SJSA1 (cell line): ENCODE results near the gene FBXL17. TPM values are rescaled to one million over a fixed set of nuclear protein-coding genes. Genes with fewer than 3 reads are reported as not detected.

Experiments used
- DNase-seq, 2 experiments: peaks; one replicate each; pipeline ENCODE4 v3.0.0-alpha.2; 2015 to 2020; ENCODE audit warnings: low spot score in 2 of 2, low read depth in 1 of 2
- H3K27ac ChIP-seq: fragments of 250-450 bp; sonication (Bioruptor Pico); 2 replicates; pipeline ENCODE4 v1.5.1; 2020; ENCODE audit warnings: mild to moderate bottlenecking, moderate library complexity
- H3K27me3 ChIP-seq: fragments of 250-450 bp; sonication (Bioruptor Pico); replicated peaks from 2 replicates; pipeline ENCODE4 v1.5.1; 2020; ENCODE audit warnings: mild to moderate bottlenecking, moderate library complexity
- H3K36me3 ChIP-seq: fragments of 250-450 bp; sonication (Bioruptor Pico); 2 replicates; pipeline ENCODE4 v1.5.1; 2020; ENCODE audit warnings: mild to moderate bottlenecking
- H3K4me1 ChIP-seq: fragments of 250-450 bp; sonication (Bioruptor Pico); replicated peaks from 2 replicates; pipeline ENCODE4 v1.6.1; 2021; ENCODE audit warnings: mild to moderate bottlenecking
- H3K4me3 ChIP-seq: fragments of 250-450 bp; sonication (Bioruptor Pico); 2 replicates; pipeline ENCODE4 v1.5.1; 2020; ENCODE audit warnings: mild to moderate bottlenecking
- H3K9me3 ChIP-seq: fragments of 250-450 bp; sonication (Bioruptor Pico); replicated peaks from 2 replicates; pipeline ENCODE4 v1.5.1; 2020; ENCODE audit warnings: mild to moderate bottlenecking
- total RNA-seq: library from RNA; depleted of rRNA; stranded (reverse); fragments of >200 nt; shearing (Covaris generic); gene quantifications from 2 replicates; pipeline ENCODE4 v1.2.3, GENCODE V29; 2014

The FBXL17 gene
- total RNA-seq, 1 experiment from 2014 or later, result 11.5 TPM

DNA sequence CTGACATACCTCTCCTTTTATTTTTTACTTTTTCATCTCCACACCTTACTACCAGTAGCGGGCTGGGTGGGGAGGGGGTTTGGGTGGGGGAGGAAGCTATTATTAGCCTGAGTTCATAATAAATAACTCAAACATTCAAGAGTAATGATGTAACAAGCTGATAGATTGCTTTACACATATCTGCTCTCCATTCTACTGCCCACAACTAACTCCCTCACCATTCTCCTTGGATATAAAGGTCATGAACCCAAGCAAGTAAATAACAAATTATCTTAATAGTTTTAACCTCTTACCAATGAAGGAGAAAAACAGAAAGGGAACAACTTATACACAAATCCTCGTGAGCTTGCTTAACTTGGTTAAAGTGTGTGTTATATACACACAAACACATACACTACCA lies 15.4 kb downstream of the FBXL17 start:
- no peaks in the 10 kb centered on the region for H3K36me3 ChIP-seq
- H3K4me1 ChIP-seq, result no peaks in the 10 kb centered on the region
- no peak overlapping the region for H3K27ac ChIP-seq
- H3K9me3 ChIP-seq, result no peaks in the 10 kb centered on the region
- no peak overlapping the region for H3K4me3 ChIP-seq
- no peaks in the 10 kb centered on the region for H3K27me3 ChIP-seq
- no peak for DNase-seq

DNA sequence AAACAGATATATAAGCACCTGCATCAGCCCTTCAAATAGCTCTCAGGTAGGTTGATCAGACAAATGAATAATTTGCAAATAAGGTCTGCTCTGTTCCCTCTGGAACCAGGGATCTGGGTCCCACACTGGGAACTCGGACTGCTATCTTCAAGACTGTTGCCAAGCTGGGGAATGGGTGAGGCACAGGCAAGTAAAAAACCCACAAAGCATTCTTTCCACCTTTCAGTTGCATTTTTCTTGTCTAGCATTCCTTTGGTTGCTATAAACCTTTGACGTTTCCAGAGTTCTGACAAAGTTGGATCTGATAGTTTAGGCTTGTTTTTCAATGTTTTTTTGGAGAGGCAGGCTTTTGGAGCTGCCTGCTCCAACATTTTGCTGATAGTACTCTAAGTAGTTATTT lies 20.1 kb downstream of the FBXL17 start:
- H3K9me3 ChIP-seq, result no peaks in the 10 kb centered on the region
- H3K4me1 ChIP-seq, result no peaks in the 10 kb centered on the region
- H3K27ac ChIP-seq, result no peak overlapping the region
- no peaks in the 10 kb centered on the region for H3K36me3 ChIP-seq
- H3K4me3 ChIP-seq, result no peak overlapping the region
- H3K27me3 ChIP-seq, result no peaks in the 10 kb centered on the region
- no peak for DNase-seq

DNA sequence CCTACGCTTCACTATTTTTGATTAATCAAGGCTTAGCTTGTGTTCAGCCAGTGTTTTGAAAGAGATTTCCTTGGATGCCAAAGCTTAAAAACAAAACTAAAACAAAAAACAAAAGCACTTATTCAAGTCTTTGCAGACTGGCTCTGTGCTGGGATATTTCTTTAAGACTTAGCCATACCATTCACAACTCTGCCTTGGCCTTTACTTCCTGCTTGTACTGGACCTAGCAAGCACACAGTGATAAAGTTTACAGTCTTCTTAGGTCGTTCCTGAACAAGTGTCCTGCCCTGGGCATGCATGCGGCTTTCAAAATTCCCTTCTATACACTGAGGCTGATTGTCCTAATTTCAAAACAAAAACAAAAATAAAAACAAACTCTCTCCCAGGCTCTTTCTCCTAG lies 20.7 kb downstream of the FBXL17 start:
- H3K9me3 ChIP-seq, result no peaks in the 10 kb centered on the region
- H3K4me1 ChIP-seq, result no peaks in the 10 kb centered on the region
- no peaks in the 10 kb centered on the region for H3K36me3 ChIP-seq
- no peak overlapping the region for H3K4me3 ChIP-seq
- no peaks in the 10 kb centered on the region for H3K27me3 ChIP-seq
- DNase-seq, result no peak
- H3K27ac ChIP-seq, result no peak overlapping the region

DNA sequence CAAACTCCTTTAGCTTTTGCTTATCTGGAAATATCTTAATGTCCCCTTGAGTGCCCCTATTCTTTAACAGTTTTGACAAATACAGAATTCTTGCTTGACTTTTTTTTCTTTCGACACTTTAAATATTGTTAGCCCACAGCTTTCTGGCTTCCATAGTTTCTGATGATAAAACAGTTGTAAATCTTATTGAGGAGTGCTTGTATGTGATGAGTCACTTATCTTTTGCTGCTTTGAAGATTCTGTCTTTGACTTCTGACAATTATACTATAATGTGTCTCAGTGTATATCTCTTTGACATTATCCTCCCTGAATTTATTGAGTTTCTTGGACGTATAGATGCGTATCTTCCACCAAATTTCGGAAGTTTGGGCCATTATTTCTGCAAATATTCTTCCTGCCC lies 21.6 kb downstream of the FBXL17 start:
- H3K27ac ChIP-seq, result no peak overlapping the region

DNA sequence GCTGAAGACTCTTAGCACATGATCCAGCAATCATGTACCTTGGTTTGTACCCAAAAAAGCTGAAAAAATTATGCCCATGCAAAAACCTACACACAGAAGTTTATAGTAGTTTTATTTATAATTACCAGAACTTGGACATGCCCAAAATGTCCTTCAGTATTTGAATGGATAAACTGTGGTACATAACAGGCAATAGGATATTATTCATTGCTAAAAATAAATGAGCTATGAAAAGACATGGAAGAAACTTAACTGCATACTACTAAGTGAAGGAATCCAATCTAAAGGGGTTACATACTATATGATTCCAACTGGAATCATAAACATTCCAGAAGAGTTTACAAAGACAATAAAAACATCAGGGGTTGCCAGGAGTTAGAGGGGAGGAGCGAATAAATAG lies 25.6 kb downstream of the FBXL17 start:
- Histone ChIP-seq H3K4me1 (no peaks in the 10 kb centered on the region), H3K4me3 (no peak overlapping the region), H3K27ac (no peak overlapping the region), H3K9me3 (no peaks in the 10 kb centered on the region), H3K27me3 (no peaks in the 10 kb centered on the region), H3K36me3 (no peaks in the 10 kb centered on the region)
- DNase-seq, result no peak

More for the DNA sequence above, 21.6 kb downstream of the FBXL17 start:
- H3K4me3 ChIP-seq, result no peak overlapping the region
- no peak for DNase-seq
- no peaks in the 10 kb centered on the region for H3K27me3 ChIP-seq
- H3K9me3 ChIP-seq, result no peaks in the 10 kb centered on the region
- no peaks in the 10 kb centered on the region for H3K36me3 ChIP-seq
- no peaks in the 10 kb centered on the region for H3K4me1 ChIP-seq

DNA sequence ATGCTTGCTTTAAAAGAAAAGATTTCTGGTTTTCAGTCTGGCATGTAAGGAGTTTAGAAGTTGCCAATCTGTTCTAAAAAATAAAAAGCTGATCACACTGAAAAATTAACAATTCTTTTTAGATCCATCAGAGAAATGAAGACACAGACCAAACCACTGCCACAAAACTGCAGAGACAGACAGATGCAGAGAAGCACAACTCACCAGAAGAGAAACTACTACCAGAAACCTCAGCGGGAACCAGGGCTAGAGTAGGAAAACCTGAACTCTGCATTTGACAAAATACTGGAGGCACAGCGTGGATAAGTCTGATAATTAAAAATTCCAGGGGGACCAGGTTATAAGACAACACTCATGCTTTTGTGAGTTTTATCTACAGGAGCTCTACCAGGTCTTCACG lies 28.8 kb downstream of the FBXL17 start:
- no peak for DNase-seq
- no peaks in the 10 kb centered on the region for H3K27me3 ChIP-seq

DNA sequence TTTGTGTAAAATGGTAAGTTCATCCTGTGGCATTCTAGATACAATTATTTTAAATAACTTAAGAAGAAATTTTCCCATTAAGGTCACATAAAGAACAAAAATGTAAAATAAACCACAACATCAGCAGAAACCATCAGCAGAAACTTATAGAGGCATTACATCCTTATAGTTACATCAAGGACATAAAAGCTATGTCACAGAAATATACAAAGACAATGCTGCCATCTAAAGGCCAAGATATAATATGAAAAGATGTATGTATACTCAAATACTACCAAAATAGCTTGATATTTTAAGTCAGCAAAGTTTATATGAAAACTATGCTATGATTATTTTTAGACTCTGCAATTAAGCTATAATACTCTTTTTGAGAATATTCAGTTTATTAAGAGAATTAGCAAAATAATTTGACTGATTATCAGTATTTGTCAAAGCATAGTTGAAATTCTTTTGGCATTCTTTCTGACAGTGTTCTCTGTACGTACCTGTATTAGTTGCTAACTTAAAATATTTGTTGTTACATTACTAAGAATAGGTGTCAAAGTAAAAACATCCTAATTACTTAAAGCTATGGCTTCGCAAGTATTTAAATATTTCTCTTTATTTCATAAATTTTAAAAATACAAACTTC lies 36.2 kb downstream of the FBXL17 start:
- peak in 1 of 2 experiments; percentile 23 for DNase-seq
- Histone ChIP-seq H3K36me3 (no peaks in the 10 kb centered on the region; the same call in 1 of the 2 replicates), H3K9me3 (no peaks in the 10 kb centered on the region), H3K27ac (no peak overlapping the region), H3K27me3 (no peaks in the 10 kb centered on the region), H3K4me1 (no peaks in the 10 kb centered on the region), H3K4me3 (no peak overlapping the region)

More for the DNA sequence above, 28.8 kb downstream of the FBXL17 start:
- Histone ChIP-seq H3K4me1 (no peaks in the 10 kb centered on the region), H3K36me3 (no peaks in the 10 kb centered on the region), H3K4me3 (no peak overlapping the region), H3K9me3 (no peaks in the 10 kb centered on the region), H3K27ac (no peak overlapping the region)

DNA sequence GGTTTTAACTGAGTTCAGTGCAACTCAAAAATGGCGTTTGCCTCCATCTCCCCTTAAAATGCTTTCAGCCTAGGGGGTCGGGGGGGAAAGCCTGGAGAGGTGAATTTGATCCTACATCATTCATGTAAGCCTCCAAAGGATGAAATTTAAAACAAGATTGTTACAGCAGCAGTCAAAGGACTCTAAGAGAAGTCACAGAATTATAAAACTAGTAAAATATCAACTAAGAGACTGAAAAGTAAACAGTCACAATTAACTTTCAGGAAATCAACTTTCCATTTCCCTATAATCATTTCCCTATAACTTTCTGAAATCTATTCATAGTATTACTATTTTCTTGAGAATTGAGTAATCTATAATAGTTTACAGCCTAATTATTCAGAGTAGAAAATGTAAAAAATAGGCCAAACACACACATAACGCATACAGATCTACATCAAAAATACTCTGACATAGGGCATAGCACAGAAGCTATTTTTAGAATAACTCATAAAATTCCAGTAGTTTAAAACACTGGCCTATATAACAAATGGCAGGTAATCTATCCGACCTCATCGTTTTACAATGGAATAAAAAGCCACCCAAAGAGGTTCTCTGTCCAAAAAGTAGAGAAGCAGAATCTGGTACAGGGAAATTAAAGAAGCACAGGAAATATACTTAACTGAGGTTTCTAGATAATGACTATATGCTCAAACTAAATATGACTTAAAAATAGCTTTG lies 37.6 kb downstream of the FBXL17 start:
- Histone ChIP-seq H3K27me3 (no peaks in the 10 kb centered on the region), H3K9me3 (no peaks in the 10 kb centered on the region), H3K36me3 (no peaks in the 10 kb centered on the region; the same call in 1 of the 2 replicates), H3K4me3 (no peak overlapping the region), H3K27ac (no peak overlapping the region), H3K4me1 (no peaks in the 10 kb centered on the region)
- DNase-seq, result no peak

DNA sequence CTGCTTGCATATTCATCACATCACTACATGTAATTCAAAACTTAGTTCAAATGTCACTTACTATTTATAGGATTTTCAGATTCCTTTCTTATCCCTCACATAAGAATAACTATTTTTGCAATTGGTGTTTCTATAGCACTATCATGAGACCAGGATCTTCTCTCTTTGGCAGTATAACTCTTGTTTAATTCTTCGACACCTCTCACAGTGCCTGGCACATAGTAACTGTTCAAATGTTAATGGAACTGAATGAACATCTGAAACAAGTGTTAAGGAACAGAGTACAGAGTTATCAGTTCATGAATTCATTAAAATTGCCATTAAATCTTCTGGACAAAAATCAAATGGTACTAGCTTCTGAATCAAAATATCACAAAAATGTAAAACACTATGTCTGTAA lies 40.0 kb downstream of the FBXL17 start:
- no peaks in the 10 kb centered on the region for H3K9me3 ChIP-seq
- no peaks in the 10 kb centered on the region; the same call in 1 of the 2 replicates for H3K36me3 ChIP-seq
- no peaks in the 10 kb centered on the region for H3K27me3 ChIP-seq
- H3K4me1 ChIP-seq, result no peaks in the 10 kb centered on the region
- no peak overlapping the region for H3K4me3 ChIP-seq
- H3K27ac ChIP-seq, result no peak overlapping the region
- no peak for DNase-seq

DNA sequence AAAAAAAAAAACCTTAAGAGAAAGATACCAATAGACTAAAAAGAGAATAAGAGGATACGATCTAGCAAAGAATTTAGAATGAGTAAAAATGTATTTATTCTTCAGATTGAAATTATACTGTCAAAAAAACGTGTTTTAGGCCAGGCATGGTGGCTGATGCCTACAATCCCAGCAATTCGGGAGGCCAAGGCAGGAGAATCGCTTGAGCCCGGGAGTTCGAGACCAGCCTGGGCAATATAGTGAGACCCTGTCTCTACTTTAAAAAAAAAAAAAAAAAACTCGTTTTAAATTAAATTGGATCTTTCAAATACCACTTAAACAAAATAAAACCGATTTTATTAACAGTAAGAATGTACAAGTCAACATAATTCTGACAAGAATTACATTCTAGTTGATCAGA lies 41.8 kb downstream of the FBXL17 start:
- H3K9me3 ChIP-seq, result no peaks in the 10 kb centered on the region
- no peak for DNase-seq
- no peak overlapping the region for H3K4me3 ChIP-seq
- no peaks in the 10 kb centered on the region for H3K4me1 ChIP-seq
- H3K27me3 ChIP-seq, result no peaks in the 10 kb centered on the region
- no peaks in the 10 kb centered on the region; the same call in 1 of the 2 replicates for H3K36me3 ChIP-seq
- H3K27ac ChIP-seq, result no peak overlapping the region

DNA sequence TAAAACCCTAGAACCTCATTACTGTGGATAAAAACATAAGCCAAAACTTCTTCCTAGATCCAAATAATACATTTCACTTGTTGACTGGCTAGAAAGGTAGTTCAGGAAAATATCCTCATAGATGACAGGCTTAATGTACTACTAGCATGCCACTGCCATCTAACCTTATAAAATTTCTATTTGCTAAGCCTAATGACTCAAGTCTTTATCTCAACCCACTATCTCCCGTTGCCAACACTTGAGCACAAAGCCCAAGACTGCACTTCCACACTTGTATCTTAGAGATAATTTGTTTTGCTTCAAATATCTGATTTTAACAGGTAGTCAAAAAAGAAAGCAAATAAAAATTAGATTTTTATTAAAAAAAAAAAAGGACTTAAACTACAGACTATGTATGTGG lies 42.7 kb downstream of the FBXL17 start:
- Histone ChIP-seq H3K27ac (no peak overlapping the region), H3K9me3 (no peaks in the 10 kb centered on the region), H3K36me3 (no peaks in the 10 kb centered on the region; the same call in 1 of the 2 replicates), H3K4me1 (no peaks in the 10 kb centered on the region), H3K27me3 (no peaks in the 10 kb centered on the region), H3K4me3 (no peak overlapping the region)
- no peak for DNase-seq

DNA sequence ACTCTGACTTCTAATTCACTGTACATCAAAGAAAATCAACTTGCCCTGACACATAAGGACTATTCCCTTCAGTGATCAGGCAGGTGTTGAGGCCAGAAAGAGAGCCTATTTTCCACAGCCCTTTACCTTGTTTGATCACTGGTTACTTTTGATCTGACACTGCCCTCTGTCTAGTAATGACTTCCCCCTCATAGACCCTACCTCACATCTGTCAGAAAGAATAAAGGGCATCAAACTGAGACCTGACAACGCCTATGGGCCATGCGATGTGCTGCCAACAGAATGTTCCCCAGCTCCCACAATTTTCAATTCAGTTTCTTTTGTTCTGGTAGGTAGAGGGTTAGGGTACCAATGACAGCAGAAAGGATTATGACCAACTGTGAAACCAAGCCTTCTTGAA lies 47.7 kb downstream of the FBXL17 start:
- H3K4me1 ChIP-seq, result no peaks in the 10 kb centered on the region
- H3K9me3 ChIP-seq, result no peaks in the 10 kb centered on the region
- DNase-seq, result no peak
- no peak overlapping the region for H3K4me3 ChIP-seq
- H3K27me3 ChIP-seq, result no peaks in the 10 kb centered on the region
- no peak overlapping the region for H3K27ac ChIP-seq
- H3K36me3 ChIP-seq, result no peaks in the 10 kb centered on the region

DNA sequence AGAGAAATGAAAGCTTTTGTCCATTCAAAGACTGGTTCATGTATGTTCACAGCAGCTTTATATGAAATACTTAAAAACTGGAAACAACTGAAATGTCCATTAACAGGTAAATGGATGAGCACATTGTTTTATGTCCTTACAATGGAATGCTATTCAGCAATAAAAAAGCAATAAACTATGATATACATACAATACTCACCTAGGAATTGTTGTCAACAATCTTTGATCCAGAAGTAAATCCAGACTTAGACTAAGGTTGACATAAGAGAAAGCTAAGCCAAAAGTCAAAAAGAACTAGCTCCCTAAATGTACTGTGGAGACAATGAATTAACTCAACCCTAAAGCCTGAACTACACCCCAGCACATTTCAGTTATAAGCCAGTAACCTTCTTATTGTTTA lies 54.9 kb downstream of the FBXL17 start:
- Histone ChIP-seq H3K4me1 (no peaks in the 10 kb centered on the region), H3K27ac (no peak overlapping the region), H3K27me3 (no peaks in the 10 kb centered on the region), H3K4me3 (no peak overlapping the region), H3K9me3 (no peaks in the 10 kb centered on the region), H3K36me3 (no peaks in the 10 kb centered on the region)
- no peak for DNase-seq

DNA sequence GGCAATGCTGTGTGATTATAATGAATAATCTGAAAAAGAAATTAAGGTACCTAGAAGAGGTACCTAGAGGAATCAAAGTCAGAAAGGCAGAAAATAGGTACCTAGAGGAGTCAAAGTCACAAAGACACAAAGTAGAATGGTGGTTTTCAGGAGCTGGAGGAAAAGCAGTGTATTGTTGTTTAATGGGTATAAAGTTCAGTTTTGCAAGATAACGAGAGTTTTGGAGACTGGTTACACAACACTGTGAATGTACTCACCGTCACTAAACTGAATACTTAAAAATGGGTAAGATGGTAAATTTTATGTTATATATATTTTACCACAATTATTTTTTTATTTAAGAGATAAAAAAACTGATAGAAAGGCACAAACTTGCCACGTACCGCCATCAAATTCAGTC lies 57.0 kb downstream of the FBXL17 start:
- Histone ChIP-seq H3K36me3 (no peaks in the 10 kb centered on the region), H3K9me3 (no peaks in the 10 kb centered on the region), H3K4me3 (no peak overlapping the region), H3K27ac (no peak overlapping the region), H3K27me3 (no peaks in the 10 kb centered on the region), H3K4me1 (no peaks in the 10 kb centered on the region)
- no peak for DNase-seq
